K562 (cell line): ENCODE measurements around the gene VPS18. TPM values are rescaled to one million over a fixed set of nuclear protein-coding genes. Genes with fewer than 3 reads are reported as not detected.

Experiments used
- E2F3 ChIP-seq: fragments of 250-450 bp; sonication (Bioruptor Pico); IDR thresholded peaks from 2 replicates; pipeline ENCODE4 v1.4.0; 2020; ENCODE audit warnings: mild to moderate bottlenecking
- EHMT2 ChIP-seq: fragments of 450-650 bp; IDR thresholded peaks from 2 replicates; pipeline ENCODE4 v1.6.1; 2018; ENCODE audit warnings: antibody characterized with exemption
- ELF1 ChIP-seq: fragments of 200-800 bp; sonication (Bioruptor generic); IDR thresholded peaks from 2 replicates; pipeline ENCODE4 v1.6.1; 2016; ENCODE audit warnings: missing genetic modification characterization, missing compliant biosample characterization
- HOXB6 ChIP-seq: fragments of 250-450 bp; sonication (Bioruptor Pico); IDR thresholded peaks from 2 replicates; pipeline ENCODE4 v1.5.1; 2022; ENCODE audit warnings: mild to moderate bottlenecking, borderline replicate concordance
- KLF16 ChIP-seq: IDR thresholded peaks from 2 replicates; pipeline ENCODE4 v1.6.1; 2016; ENCODE audit warnings: antibody characterized with exemption
- MAFK ChIP-seq: IDR thresholded peaks from 2 replicates; pipeline ENCODE4 v1.6.1; 2011; ENCODE audit warnings: low read length, improper control_type of control experiment
- MYNN ChIP-seq, 2 experiments: sonication (generic); formaldehyde crosslinking in 1 of 2; IDR thresholded peaks; 2 replicates each; pipeline versions ENCODE4 v1.5.0 to v1.6.1; 2016 to 2020; ENCODE audit warnings: antibody characterized with exemption in 1 of 2, missing genetic modification reagents in 1 of 2
- NBN ChIP-seq: fragments of 450-650 bp; IDR thresholded peaks from 2 replicates; pipeline ENCODE4 v1.6.1; 2016; ENCODE audit warnings: low read depth, mild to moderate bottlenecking
- NELFE ChIP-seq: IDR thresholded peaks from 2 replicates; pipeline ENCODE4 v1.6.1; 2011; ENCODE audit warnings: mild to moderate bottlenecking; ENCODE audit not compliant: insufficient read depth, insufficient read length
- POU5F1 ChIP-seq: fragments of 150-350 bp; IDR thresholded peaks from 2 replicates; pipeline ENCODE4 v1.6.1; 2014; ENCODE audit warnings: borderline replicate concordance, low read length, low read depth, mild to moderate bottlenecking; ENCODE audit not compliant: partially characterized antibody
- PRMT5 ChIP-seq: sonication (generic); formaldehyde crosslinking; IDR thresholded peaks from 2 replicates; pipeline ENCODE4 v1.5.0; 2020; ENCODE audit warnings: missing genetic modification reagents
- SMC3 ChIP-seq: conservative IDR thresholded peaks from 2 replicates; pipeline ENCODE4 v1.6.1; 2011; ENCODE audit warnings: low read depth, low read length, improper control_type of control experiment; ENCODE audit not compliant: insufficient read depth
- ZNF239 ChIP-seq: fragments of 250-450 bp; sonication (Bioruptor Pico); IDR thresholded peaks from 2 replicates; pipeline ENCODE4 v1.4.0; 2020; ENCODE audit warnings: mild to moderate bottlenecking
- polyA plus RNA-seq, 8 experiments: library from polyadenylated mRNA; depleted of rRNA in 4 of 8; stranded (reverse) in 5 of 8; unstranded in 3 of 8; fragments of >200 nt; fragmentation: Nextera tagmentation in 2 of 8; fragmentation: Illumina TruSeq in 1 of 8; extraction: Ambion mirVana in 2 of 8; extraction: Trizol in 1 of 8; gene quantifications; 2 replicates each; pipeline versions ENCODE4 v1.2.1 to v1.2.3, GENCODE V29; 2011 to 2014; ENCODE audit warnings: inconsistent platforms in 1 of 8, missing spikeins in 1 of 8
- total RNA-seq, 7 experiments: library from RNA; depleted of rRNA in 6 of 7; stranded (reverse); fragments of >200 nt in 6 of 7; fragmentation: Illumina TruSeq in 2 of 7; extraction: Trizol in 2 of 7; gene quantifications; 2 replicates each; pipeline versions ENCODE4 v1.2.1 to v1.2.3, GENCODE V29; 2011 to 2021; ENCODE audit warnings: low replicate concordance in 1 of 7
- TF ChIP-seq, protein P1 (sequence below): fragments of 250-450 bp; sonication (Bioruptor Pico); IDR thresholded peaks from 2 replicates; pipeline ENCODE4 v1.4.0; 2020; ENCODE audit warnings: mild to moderate bottlenecking, moderate library complexity, borderline replicate concordance
- TF ChIP-seq, protein P2 (sequence below), 3 experiments: fragments of 200-800 bp in 1 of 3; sonication (Bioruptor generic) in 1 of 3; sonication (generic) in 1 of 3; formaldehyde crosslinking in 1 of 3; IDR thresholded peaks; 2 replicates each; pipeline versions ENCODE4 v1.6.1 to v1.8.0; 2016 to 2022; ENCODE audit warnings: mild to moderate bottlenecking in 2 of 3, missing compliant biosample characterization in 2 of 3, missing genetic modification characterization in 2 of 3, missing genetic modification reagents in 1 of 3
- TF ChIP-seq, protein P3 (sequence below): sonication (generic); formaldehyde crosslinking; IDR thresholded peaks from 2 replicates; pipeline ENCODE4 v1.5.0; 2020; ENCODE audit warnings: missing genetic modification reagents
- TF ChIP-seq, protein P4 (sequence below): fragments of 250-450 bp; sonication (Bioruptor Pico); IDR thresholded peaks from 2 replicates; pipeline ENCODE4 v1.5.1; 2021; ENCODE audit warnings: mild to moderate bottlenecking
- TF ChIP-seq, protein P5 (sequence below): IDR thresholded peaks from 2 replicates; pipeline ENCODE4 v1.6.1; 2012; ENCODE audit warnings: low read depth, low read length, improper control_type of control experiment, borderline replicate concordance

Gene VPS18
- total and polyA plus RNA-seq, 9 of the 15 experiments (the other 6 are each of a cell fraction or from before 2014, with no cell fraction given) = 0.73 to 19.9 (median 8.5) TPM

DNA sequence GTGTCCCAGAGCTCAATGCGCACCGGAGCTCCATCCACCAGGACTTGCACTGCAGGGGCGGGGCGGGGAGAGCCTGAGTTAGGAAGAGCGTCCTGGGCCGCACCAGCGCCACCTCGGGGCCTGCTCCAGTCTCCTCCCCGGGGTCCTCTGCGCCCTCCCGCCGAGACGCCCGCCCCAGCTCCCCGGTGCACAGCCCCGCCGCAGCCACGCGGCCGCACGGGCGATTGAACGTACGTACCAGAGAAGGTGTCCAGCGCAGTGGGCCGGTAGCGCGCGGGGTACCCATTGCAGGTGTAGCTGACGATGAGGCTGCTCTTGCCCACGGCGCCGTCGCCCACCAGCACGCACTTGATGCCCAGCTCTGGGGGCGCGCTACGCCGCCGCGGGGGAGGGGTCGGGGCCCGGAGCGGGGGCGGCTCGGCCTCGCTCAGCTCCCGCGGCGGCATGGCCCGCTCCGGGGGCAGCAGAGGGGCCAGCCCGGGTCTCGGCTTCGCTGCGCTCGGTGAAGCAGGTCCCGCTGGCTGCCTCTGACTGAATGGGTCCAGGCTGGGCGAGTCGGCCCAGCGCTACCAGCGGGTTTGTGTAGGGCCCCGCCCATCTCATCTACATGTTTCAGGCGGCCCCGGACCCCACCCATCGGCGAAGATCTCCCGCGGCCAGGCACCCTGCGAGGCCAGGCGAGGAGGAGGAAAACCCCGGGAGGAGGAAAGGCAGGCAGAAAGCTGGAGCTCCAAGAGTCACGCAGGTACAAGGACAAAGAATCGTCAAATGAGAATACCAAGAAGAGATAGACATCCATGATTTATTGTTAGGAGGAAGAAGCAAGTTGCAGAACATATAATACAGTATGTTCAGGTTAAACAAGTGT is 20.3 kb upstream of the VPS18 start, which contains the start of gene RHOV (continued):
- TF ChIP-seq, protein P1, sequence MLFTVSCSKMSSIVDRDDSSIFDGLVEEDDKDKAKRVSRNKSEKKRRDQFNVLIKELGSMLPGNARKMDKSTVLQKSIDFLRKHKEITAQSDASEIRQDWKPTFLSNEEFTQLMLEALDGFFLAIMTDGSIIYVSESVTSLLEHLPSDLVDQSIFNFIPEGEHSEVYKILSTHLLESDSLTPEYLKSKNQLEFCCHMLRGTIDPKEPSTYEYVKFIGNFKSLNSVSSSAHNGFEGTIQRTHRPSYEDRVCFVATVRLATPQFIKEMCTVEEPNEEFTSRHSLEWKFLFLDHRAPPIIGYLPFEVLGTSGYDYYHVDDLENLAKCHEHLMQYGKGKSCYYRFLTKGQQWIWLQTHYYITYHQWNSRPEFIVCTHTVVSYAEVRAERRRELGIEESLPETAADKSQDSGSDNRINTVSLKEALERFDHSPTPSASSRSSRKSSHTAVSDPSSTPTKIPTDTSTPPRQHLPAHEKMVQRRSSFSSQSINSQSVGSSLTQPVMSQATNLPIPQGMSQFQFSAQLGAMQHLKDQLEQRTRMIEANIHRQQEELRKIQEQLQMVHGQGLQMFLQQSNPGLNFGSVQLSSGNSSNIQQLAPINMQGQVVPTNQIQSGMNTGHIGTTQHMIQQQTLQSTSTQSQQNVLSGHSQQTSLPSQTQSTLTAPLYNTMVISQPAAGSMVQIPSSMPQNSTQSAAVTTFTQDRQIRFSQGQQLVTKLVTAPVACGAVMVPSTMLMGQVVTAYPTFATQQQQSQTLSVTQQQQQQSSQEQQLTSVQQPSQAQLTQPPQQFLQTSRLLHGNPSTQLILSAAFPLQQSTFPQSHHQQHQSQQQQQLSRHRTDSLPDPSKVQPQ (CRISPR knock-in tag) = no peak
- TF ChIP-seq HOXB6 (CRISPR knock-in tag) (no peak), E2F3 (no peak), ELF1 (tag) (no peak), ZNF239 (CRISPR knock-in tag) (no peak), SMC3 (0 out of 2 replicates have a peak, but pooled peaks have one; percentile 9), PRMT5 (CRISPR knock-in tag) (no peak), MYNN (IDR thresholded peaks at IDR 0.05) (no peak), MYNN (CRISPR knock-in tag; IDR thresholded peaks at IDR 0.05) (no peak), MAFK (no peak), EHMT2 (no peak), KLF16 (no peak), NBN (no peak), POU5F1 (no peak), NELFE (no peak)
- TF ChIP-seq, protein P2, sequence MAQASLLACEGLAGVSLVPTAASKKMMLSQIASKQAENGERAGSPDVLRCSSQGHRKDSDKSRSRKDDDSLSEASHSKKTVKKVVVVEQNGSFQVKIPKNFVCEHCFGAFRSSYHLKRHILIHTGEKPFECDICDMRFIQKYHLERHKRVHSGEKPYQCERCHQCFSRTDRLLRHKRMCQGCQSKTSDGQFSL (CRISPR knock-in tag; IDR thresholded peaks at IDR 0.05) = no peak
- TF ChIP-seq, protein P2 (tag; IDR thresholded peaks at IDR 0.05) = no peak
- TF ChIP-seq, protein P3, sequence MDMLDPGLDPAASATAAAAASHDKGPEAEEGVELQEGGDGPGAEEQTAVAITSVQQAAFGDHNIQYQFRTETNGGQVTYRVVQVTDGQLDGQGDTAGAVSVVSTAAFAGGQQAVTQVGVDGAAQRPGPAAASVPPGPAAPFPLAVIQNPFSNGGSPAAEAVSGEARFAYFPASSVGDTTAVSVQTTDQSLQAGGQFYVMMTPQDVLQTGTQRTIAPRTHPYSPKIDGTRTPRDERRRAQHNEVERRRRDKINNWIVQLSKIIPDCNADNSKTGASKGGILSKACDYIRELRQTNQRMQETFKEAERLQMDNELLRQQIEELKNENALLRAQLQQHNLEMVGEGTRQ (CRISPR knock-in tag) = 0 out of 2 replicates have a peak, but pooled peaks have one; percentile 4
- TF ChIP-seq, protein P4, sequence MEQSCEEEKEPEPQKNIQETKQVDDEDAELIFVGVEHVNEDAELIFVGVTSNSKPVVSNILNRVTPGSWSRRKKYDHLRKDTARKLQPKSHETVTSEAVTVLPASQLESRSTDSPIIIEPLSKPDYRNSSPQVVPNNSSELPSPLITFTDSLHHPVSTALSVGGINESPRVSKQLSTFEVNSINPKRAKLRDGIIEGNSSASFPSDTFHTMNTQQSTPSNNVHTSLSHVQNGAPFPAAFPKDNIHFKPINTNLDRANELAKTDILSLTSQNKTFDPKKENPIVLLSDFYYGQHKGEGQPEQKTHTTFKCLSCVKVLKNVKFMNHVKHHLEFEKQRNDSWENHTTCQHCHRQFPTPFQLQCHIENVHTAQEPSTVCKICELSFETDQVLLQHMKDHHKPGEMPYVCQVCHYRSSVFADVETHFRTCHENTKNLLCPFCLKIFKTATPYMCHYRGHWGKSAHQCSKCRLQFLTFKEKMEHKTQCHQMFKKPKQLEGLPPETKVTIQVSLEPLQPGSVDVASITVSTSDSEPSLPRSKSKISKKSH (CRISPR knock-in tag) = no peak
- TF ChIP-seq, protein P5, sequence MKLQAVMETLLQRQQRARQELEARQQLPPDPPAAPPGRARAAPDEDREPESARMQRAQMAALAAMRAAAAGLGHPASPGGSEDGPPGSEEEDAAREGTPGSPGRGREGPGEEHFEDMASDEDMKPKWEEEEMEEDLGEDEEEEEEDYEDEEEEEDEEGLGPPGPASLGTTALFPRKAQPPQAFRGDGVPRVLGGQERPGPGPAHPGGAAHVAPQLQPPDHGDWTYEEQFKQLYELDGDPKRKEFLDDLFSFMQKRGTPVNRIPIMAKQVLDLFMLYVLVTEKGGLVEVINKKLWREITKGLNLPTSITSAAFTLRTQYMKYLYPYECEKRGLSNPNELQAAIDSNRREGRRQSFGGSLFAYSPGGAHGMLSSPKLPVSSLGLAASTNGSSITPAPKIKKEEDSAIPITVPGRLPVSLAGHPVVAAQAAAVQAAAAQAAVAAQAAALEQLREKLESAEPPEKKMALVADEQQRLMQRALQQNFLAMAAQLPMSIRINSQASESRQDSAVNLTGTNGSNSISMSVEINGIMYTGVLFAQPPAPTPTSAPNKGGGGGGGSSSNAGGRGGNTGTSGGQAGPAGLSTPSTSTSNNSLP = no peak
